Panc1 (cell line): ENCODE data around the gene GATB. TPM values are rescaled to one million over a fixed set of nuclear protein-coding genes. Genes with fewer than 3 reads are reported as not detected.

Source experiments
- ATAC-seq: fragments of 200-7000 bp; cut with Tn5 transposase; 2 replicates; pipeline ENCODE4 v1.9.1; 2020; ENCODE audit warnings: mild to moderate bottlenecking, moderate library complexity
- BruUV-seq: library from RNA; stranded (reverse); fragments of 400-500 nt; replicated peaks from 2 replicates; lab custom pipeline; 2021; lab: Mats Ljungman, UMichigan
- CTCF ChIA-PET: fragments of 300-600 bp; sonication (Branson Sonifier 250); formaldehyde crosslinking; loops from one replicate; lab custom pipeline; 2022; ENCODE audit warnings: antibody characterized with exemption; lab: Charles Lee
- POLR2A ChIA-PET: fragments of 300-600 bp; sonication (Branson Sonifier 250); formaldehyde crosslinking; loops from one replicate; lab custom pipeline; 2022; ENCODE audit warnings: antibody characterized with exemption; lab: Charles Lee
- DNase-seq: peaks from one replicate; pipeline ENCODE4 v3.0.0-alpha.2; 2010; ENCODE audit warnings: low read depth, low spot score
- H3K27ac ChIP-seq: 2 replicates; pipeline ENCODE4 v1.5.1; 2011; ENCODE audit warnings: mild to moderate bottlenecking, low read length, inconsistent platforms
- H3K27me3 ChIP-seq: fragments of 200-500 bp; sonication (Bioruptor generic); 2 replicates; pipeline ENCODE4 v1.6.0; 2014; ENCODE audit warnings: low read length, inconsistent platforms; ENCODE audit not compliant: control insufficient read depth, insufficient read depth
- H3K36me3 ChIP-seq: fragments of 200-500 bp; sonication (Bioruptor generic); 2 replicates; pipeline ENCODE4 v1.5.1; 2014; ENCODE audit warnings: inconsistent platforms, mild to moderate bottlenecking, low read length, moderate library complexity; ENCODE audit not compliant: control insufficient read depth, insufficient read depth
- H3K4me1 ChIP-seq: 2 replicates; pipeline ENCODE4 v1.5.1; 2011; ENCODE audit warnings: inconsistent platforms, mild to moderate bottlenecking, low read length, moderate library complexity; ENCODE audit not compliant: control insufficient read depth, insufficient read depth
- H3K4me3 ChIP-seq, 2 experiments: 2 replicates each; pipeline ENCODE4 v1.5.1; 2011 to 2012; ENCODE audit warnings: low read depth in 2 of 2, low read length in 2 of 2, mild to moderate bottlenecking in 2 of 2, inconsistent platforms in 1 of 2, moderate library complexity in 1 of 2
- H3K9me3 ChIP-seq: fragments of 200-500 bp; sonication (Bioruptor generic); 2 replicates; pipeline ENCODE4 v1.5.1; 2014; ENCODE audit warnings: low read depth, mild to moderate bottlenecking, inconsistent platforms, low read length, moderate library complexity; ENCODE audit not compliant: control insufficient read depth, insufficient read depth
- CTCF ChIP-seq: fragments of 450-650 bp; IDR thresholded peaks from 2 replicates; pipeline ENCODE4 v1.5.1; 2017; ENCODE audit warnings: mild to moderate bottlenecking
- POLR2AphosphoS5 ChIP-seq: IDR thresholded peaks from 2 replicates; pipeline ENCODE4 v1.6.1; 2012; ENCODE audit warnings: mild to moderate bottlenecking, low read depth, low read length, moderate library complexity
- REST ChIP-seq, 2 experiments: IDR thresholded peaks; 2 replicates each; pipeline ENCODE4 v1.6.1; 2011 to 2012; ENCODE audit warnings: low read depth in 2 of 2, control low read depth in 1 of 2, low read length in 1 of 2, mild to moderate bottlenecking in 1 of 2, moderate library complexity in 1 of 2; ENCODE audit not compliant: insufficient read depth in 1 of 2
- SIN3A ChIP-seq: IDR thresholded peaks from 2 replicates; pipeline ENCODE4 v1.6.1; 2012; ENCODE audit warnings: low read depth, mild to moderate bottlenecking, low read length, moderate library complexity, borderline replicate concordance; ENCODE audit not compliant: insufficient read depth
- TCF7L2 ChIP-seq: IDR thresholded peaks from 2 replicates; pipeline ENCODE4 v1.6.1; 2011; ENCODE audit warnings: mild to moderate bottlenecking, low read depth, low read length, inconsistent platforms
- in situ Hi-C: cut with HindIII; loops from 2 replicates; pipeline ENCODE4 v1.10.0; 2016; ENCODE audit warnings: low sequenced_read_pairs, low pct_unique_long_range_greater_than_20kb
- intact Hi-C: fragments of 100-400 bp; cut with micrococcal nuclease; formaldehyde crosslinking; loops from one replicate; pipeline ENCODE4 v1.10.0; 2022; ENCODE audit not compliant: unreplicated experiment
- total RNA-seq: library from RNA; stranded (reverse); gene quantifications from one replicate; pipeline ENCODE4 v1.2.1, GENCODE V29; 2021; ENCODE audit not compliant: unreplicated experiment

GATB gene
- total RNA-seq, 1 experiment from 2014 or later: 9.7 TPM

- ChIA-PET POLR2A (no interaction called here), CTCF (no interaction called here)
- ATAC-seq (no peak), DNase-seq (no peak)
- intact Hi-C loops: no loop called here
- Histone ChIP-seq H3K4me1 (no peaks in the 10 kb centered on the region), H3K36me3 (no peaks in the 10 kb centered on the region), H3K27ac (no peak overlapping the region), H3K4me3 (no peak overlapping the region), H3K9me3 (no peaks in the 10 kb centered on the region), H3K27me3 (no peaks in the 10 kb centered on the region)
- TF ChIP-seq SIN3A (no peak), CTCF (no peak), REST (IDR thresholded peaks at IDR 0.05; ENCODE audit: insufficient read depth in 1 of 2, low read depth in 2 of 2, low read length in 1 of 2) (no peak), TCF7L2 (no peak), POLR2AphosphoS5 (no peak)
- in situ Hi-C loops: no loop called here
- BruUV-seq: no TSS peak
Measured at GRCh38 chr4:151715881-151716280, 44.9 kb downstream of the GATB start.

GRCh38 chr4:151712777-151713176 lies 48.0 kb downstream of the GATB start:
- CTCF ChIA-PET: no interaction called here
- no peaks in the 10 kb centered on the region for H3K27me3 ChIP-seq
- DNase-seq: no peak
- H3K27ac ChIP-seq: no peak overlapping the region
- no peaks in the 10 kb centered on the region for H3K36me3 ChIP-seq
- H3K4me3 ChIP-seq: no peak overlapping the region
- no peak for ATAC-seq
- H3K9me3 ChIP-seq: no peaks in the 10 kb centered on the region
- intact Hi-C loops (no loop called here), in situ Hi-C loops (no loop called here)
- TF ChIP-seq SIN3A: no peak
- no peak for TF ChIP-seq TCF7L2
- TF ChIP-seq CTCF: no peak
- no peak for TF ChIP-seq REST (IDR thresholded peaks at IDR 0.05; ENCODE audit: insufficient read depth in 1 of 2, low read depth in 2 of 2, low read length in 1 of 2)
- TF ChIP-seq POLR2AphosphoS5: no peak
- POLR2A ChIA-PET: no interaction called here
- no peaks in the 10 kb centered on the region for H3K4me1 ChIP-seq
- BruUV-seq: no TSS peak
